Measurements from ENCODE around the gene PAX6.
"Not testable (repeated sequence)": the region's sequence is repeated elsewhere in the genome, so short reads cannot be mapped to it uniquely, and the experiment has no call there.

PAX6 gene

GRCh38 chr11:31763296-31763695 is 47.8 kb downstream of the PAX6 start:
- POLR2A ChIA-PET (ENCODE audit: low non-redundant PET), result no interaction called here

GRCh38 chr11:31761636-31762035 is 49.5 kb downstream of the PAX6 start:
- DNase-seq (ENCODE audit: low spot score), result no peak
- TF ChIP-seq CTCF (conservative IDR thresholded peaks at IDR 0.05; ENCODE audit: low read depth), result no peak
- ChIA-PET POLR2A (ENCODE audit: low non-redundant PET) (no interaction called here), CTCF (interaction anchor here (0.5 kb wide), 1 partner anchor 524 kb away, joined by 3 read pairs; no protein-coding TSS in a partner anchor)
- no peak overlapping the region for H3K27ac ChIP-seq

More at GRCh38 chr11:31763296-31763695, 47.8 kb downstream of the PAX6 start:
- CTCF ChIA-PET, result interaction anchor here (0.6 to 1.5 kb wide), 3 partner anchors 101 to 1258 kb away, joined by 3 to 4 read pairs (median 3); no protein-coding TSS in a partner anchor
- H3K27ac ChIP-seq, result no peak overlapping the region
- DNase-seq (ENCODE audit: low spot score), result no peak
- no peak for TF ChIP-seq CTCF (conservative IDR thresholded peaks at IDR 0.05; ENCODE audit: low read depth)

GRCh38 chr11:31757260-31757835 is 53.8 kb downstream of the PAX6 start:
- POLR2A ChIA-PET (ENCODE audit: low non-redundant PET), result no interaction called here
- no peak for TF ChIP-seq CTCF (conservative IDR thresholded peaks at IDR 0.05; ENCODE audit: low read depth)

GRCh38 chr11:31747581-31747980 is 63.5 kb downstream of the PAX6 start:
- DNase-seq (ENCODE audit: low spot score), result no peak
- ChIA-PET CTCF (no interaction called here), POLR2A (ENCODE audit: low non-redundant PET) (no interaction called here)
- no peak overlapping the region for H3K27ac ChIP-seq
- no peak for TF ChIP-seq CTCF (conservative IDR thresholded peaks at IDR 0.05; ENCODE audit: low read depth)

More at GRCh38 chr11:31757260-31757835, 53.8 kb downstream of the PAX6 start:
- CTCF ChIA-PET, result no interaction called here
- H3K27ac ChIP-seq, result no peak overlapping the region
- no peak for DNase-seq (ENCODE audit: low spot score)

GRCh38 chr11:31740731-31741368 is 70.3 kb downstream of the PAX6 start:
- DNase-seq (ENCODE audit: low spot score); CTCF ChIA-PET; POLR2A ChIA-PET (ENCODE audit: low non-redundant PET); H3K27ac ChIP-seq: not testable (repeated sequence)

- H3K27ac ChIP-seq, result no peak overlapping the region
- ChIA-PET POLR2A (ENCODE audit: low non-redundant PET) (no interaction called here), CTCF (no interaction called here)
- no peak for TF ChIP-seq CTCF (conservative IDR thresholded peaks at IDR 0.05; ENCODE audit: low read depth)
- no peak for DNase-seq (ENCODE audit: low spot score)
These were observed 71.0 kb downstream of the PAX6 start for GRCh38 chr11:31740131-31740530.
